Activated T-helper 17 cell treated with anti-CD3 and anti-CD28 coated beads, Interleukin-2, amount 50 U/mL, for 72 hours (primary cell): ENCODE data around the gene CACHD1. TPM values are rescaled to one million over a fixed set of nuclear protein-coding genes. Genes with fewer than 3 reads are reported as not detected.
"Not testable (repeated sequence)": the region's sequence is repeated elsewhere in the genome, so short reads cannot be mapped to it uniquely, and the experiment has no call there.

ENCODE experiments used
- ATAC-seq: fragments of 150-1000 bp; cut with Tn5 transposase; replicated peaks from 2 replicates; pipeline ENCODE4 v1.10.0; 2021; ENCODE audit warnings: mild to moderate bottlenecking, moderate library complexity
- H3K27ac Mint-ChIP-seq: one replicate; pipeline ENCODE4 v1.8.0; 2022; ENCODE audit warnings: mixed read lengths
- H3K27me3 Mint-ChIP-seq: one replicate; pipeline ENCODE4 v1.8.0; 2022; ENCODE audit warnings: mixed read lengths
- H3K36me3 Mint-ChIP-seq: one replicate; pipeline ENCODE4 v1.8.0; 2022; ENCODE audit warnings: low read depth, mild to moderate bottlenecking, mixed read lengths
- H3K4me1 Mint-ChIP-seq: one replicate; pipeline ENCODE4 v1.8.0; 2022; ENCODE audit warnings: mixed read lengths
- H3K4me3 Mint-ChIP-seq: one replicate; pipeline ENCODE4 v1.8.0; 2022; ENCODE audit warnings: mild to moderate bottlenecking, mixed read lengths
- H3K9me3 Mint-ChIP-seq: one replicate; pipeline ENCODE4 v1.8.0; 2022; ENCODE audit warnings: mixed read lengths
- total RNA-seq, 2 donors: library from RNA; stranded (reverse); gene quantifications; one replicate each; pipeline ENCODE4 v1.2.3, GENCODE V29; 2022

The CACHD1 gene
- total RNA-seq, 2 donors from 2014 or later: 0.06 TPM; not detected in 1

- H3K4me1 Mint-ChIP-seq: no peaks in the 10 kb centered on the region
- no peak overlapping the region for H3K27ac Mint-ChIP-seq
- no peaks in the 10 kb centered on the region for H3K9me3 Mint-ChIP-seq
- H3K27me3 Mint-ChIP-seq: peaks cover 38% of the 10 kb centered on the region
- H3K4me3 Mint-ChIP-seq: no peak overlapping the region
- no peak for ATAC-seq
- H3K36me3 Mint-ChIP-seq: no peaks in the 10 kb centered on the region
Observed at GRCh38 chr1:64497088-64497883, 27.4 kb downstream of the CACHD1 start.

GRCh38 chr1:64498325-64498724 lies 28.4 kb downstream of the CACHD1 start:
- Mint-ChIP-seq H3K27ac (no peak overlapping the region), H3K4me1 (no peaks in the 10 kb centered on the region), H3K4me3 (no peak overlapping the region), H3K9me3 (no peaks in the 10 kb centered on the region), H3K36me3 (no peaks in the 10 kb centered on the region), H3K27me3 (peaks cover 39% of the 10 kb centered on the region)
- ATAC-seq: no peak

DNA sequence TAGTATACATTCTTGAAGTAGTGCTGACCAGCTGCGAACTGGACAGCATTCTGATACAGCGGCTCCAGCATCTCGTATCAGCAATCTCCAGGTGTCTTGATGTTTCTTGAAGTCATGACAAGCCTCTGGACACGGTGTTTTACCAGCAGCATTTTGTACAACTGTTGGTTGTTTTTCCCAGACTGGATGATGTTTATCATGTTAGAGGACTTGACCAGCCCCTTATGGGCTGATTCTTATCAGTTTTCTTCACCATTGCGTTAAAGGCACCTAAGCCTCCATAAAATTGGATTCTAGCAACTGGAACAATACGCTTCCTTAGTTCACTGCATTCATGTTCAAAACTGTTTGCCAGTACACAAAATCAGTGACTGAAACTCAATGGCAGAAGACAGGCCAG lies 29.1 kb downstream of the CACHD1 start:
- ATAC-seq: no peak
- no peaks in the 10 kb centered on the region for H3K9me3 Mint-ChIP-seq
- H3K27me3 Mint-ChIP-seq: peaks cover 43% of the 10 kb centered on the region
- no peak overlapping the region for H3K4me3 Mint-ChIP-seq
- H3K36me3 Mint-ChIP-seq: no peaks in the 10 kb centered on the region
- no peak overlapping the region for H3K27ac Mint-ChIP-seq
- no peaks in the 10 kb centered on the region for H3K4me1 Mint-ChIP-seq

GRCh38 chr1:64499966-64500365 lies 30.0 kb downstream of the CACHD1 start:
- Mint-ChIP-seq H3K27ac (no peak overlapping the region), H3K27me3 (peaks cover 36% of the 10 kb centered on the region), H3K4me3 (no peak overlapping the region), H3K36me3 (no peaks in the 10 kb centered on the region), H3K9me3 (no peaks in the 10 kb centered on the region), H3K4me1 (no peaks in the 10 kb centered on the region)
- ATAC-seq: no peak

DNA sequence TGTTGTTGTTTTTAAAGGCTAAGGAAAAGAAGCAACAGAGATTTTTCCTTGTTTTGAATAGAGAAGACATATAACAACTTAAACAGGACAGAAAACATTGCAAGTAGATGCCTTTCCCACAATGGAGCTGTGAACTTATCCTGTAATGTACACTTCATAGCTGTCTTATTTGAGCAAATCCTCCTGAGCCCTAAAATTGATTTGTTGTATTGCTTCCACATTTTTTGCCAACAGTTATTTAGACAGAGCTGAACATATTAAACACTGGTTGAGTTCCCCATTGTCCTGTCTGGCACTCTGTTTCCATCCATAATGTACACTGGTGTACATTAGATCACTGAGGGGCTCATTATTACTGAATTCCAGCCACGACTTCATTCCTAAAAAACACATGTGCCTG lies 32.2 kb downstream of the CACHD1 start:
- no peak overlapping the region for H3K27ac Mint-ChIP-seq
- H3K9me3 Mint-ChIP-seq: no peaks in the 10 kb centered on the region
- ATAC-seq: no peak
- H3K27me3 Mint-ChIP-seq: peaks cover 37% of the 10 kb centered on the region
- no peaks in the 10 kb centered on the region for H3K36me3 Mint-ChIP-seq
- H3K4me1 Mint-ChIP-seq: no peaks in the 10 kb centered on the region
- no peak overlapping the region for H3K4me3 Mint-ChIP-seq

DNA sequence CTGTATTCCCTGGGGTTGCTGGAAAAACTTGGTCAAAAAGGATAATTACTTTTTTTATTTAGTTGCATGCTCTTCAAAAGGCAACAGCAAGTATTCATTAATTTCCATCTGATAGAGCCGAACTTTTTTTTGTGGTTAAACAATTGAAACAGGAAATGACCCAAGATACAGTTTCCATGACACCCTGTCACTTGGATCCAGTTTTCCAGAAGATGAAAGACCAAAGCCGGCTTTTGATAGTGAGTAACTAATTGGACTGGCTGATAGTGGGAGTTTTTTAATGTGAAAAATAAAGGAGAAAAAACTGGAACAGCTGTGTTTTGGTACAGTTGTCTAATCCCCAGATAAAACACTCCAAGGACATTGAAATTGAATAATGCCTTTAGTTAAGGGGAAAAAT lies 33.0 kb downstream of the CACHD1 start:
- Mint-ChIP-seq H3K27ac (no peak overlapping the region), H3K36me3 (no peaks in the 10 kb centered on the region), H3K27me3 (peaks cover 35% of the 10 kb centered on the region)

GRCh38 chr1:64505232-64505943 lies 35.5 kb downstream of the CACHD1 start:
- Mint-ChIP-seq H3K4me1 (no peaks in the 10 kb centered on the region), H3K4me3 (peak overlapping the region; percentile 82), H3K9me3 (no peaks in the 10 kb centered on the region), H3K27ac (peak overlapping the region; percentile 53), H3K36me3 (no peaks in the 10 kb centered on the region), H3K27me3 (peaks cover 30% of the 10 kb centered on the region)
- ATAC-seq: peak; percentile 57

More for the DNA sequence above, 33.0 kb downstream of the CACHD1 start:
- no peaks in the 10 kb centered on the region for H3K9me3 Mint-ChIP-seq
- ATAC-seq: no peak
- H3K4me1 Mint-ChIP-seq: no peaks in the 10 kb centered on the region
- H3K4me3 Mint-ChIP-seq: no peak overlapping the region

DNA sequence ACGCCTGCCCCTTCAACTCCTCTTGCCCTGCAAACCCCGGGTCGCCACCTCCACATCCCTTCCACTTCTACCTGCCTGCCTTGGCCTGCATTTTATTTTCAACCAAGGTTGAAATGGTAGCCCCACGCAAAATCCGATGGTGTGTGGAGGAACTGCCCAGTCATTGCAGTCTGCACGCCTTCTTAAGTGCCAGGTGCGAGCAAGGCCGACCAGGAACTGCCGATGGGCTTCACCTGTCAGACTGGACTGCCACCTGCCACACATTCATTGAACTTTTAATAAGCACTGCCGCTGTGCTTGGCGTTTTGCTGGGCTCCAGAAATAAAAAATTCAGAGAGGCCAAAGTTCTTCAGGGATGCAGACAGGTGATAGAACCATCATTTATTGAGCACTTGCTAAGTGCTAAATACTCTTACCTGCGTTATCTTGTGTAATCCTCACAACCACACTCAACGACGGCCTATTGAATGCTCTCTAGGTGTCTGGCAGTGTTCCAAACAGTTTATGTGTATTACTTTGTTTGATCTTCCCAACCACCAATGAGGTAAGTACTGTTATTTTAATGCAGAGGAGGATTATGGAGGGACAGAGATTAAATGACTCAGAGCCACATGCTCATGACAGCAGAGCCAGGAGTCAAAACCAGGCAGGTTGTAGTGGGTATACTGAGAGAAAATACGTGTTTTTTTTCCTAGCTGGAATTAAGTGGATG lies 36.2 kb downstream of the CACHD1 start:
- peak; percentile 38 for ATAC-seq

DNA sequence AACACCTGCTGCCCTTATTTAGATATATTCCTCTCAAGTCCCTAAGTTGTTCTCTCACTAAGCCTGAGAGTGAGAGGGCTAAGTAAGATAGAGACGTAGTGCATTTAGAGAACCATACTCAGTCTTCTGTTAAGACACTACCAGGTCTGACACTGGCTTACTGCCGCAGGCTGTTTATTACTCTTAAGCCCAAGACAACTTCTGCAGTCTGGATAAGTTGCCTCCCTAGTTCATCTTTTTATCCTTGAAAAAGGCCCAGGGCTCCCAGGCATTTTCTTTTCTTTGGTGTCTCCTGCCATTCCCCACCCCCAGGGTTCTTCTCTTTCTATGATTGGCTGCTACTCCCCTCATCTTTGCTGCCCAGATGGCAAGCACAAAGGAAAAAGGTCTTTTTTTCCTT lies 38.7 kb downstream of the CACHD1 start:
- no peaks in the 10 kb centered on the region for H3K9me3 Mint-ChIP-seq
- H3K27ac Mint-ChIP-seq: no peak overlapping the region
- no peaks in the 10 kb centered on the region for H3K4me1 Mint-ChIP-seq
- no peak overlapping the region for H3K4me3 Mint-ChIP-seq
- no peak for ATAC-seq
- H3K27me3 Mint-ChIP-seq: peaks cover 23% of the 10 kb centered on the region
- no peaks in the 10 kb centered on the region for H3K36me3 Mint-ChIP-seq

More for the DNA sequence above, 36.2 kb downstream of the CACHD1 start:
- Mint-ChIP-seq H3K36me3 (no peaks in the 10 kb centered on the region), H3K27me3 (peaks cover 34% of the 10 kb centered on the region), H3K4me1 (no peaks in the 10 kb centered on the region), H3K4me3 (peak overlapping the region; percentile 82), H3K9me3 (no peaks in the 10 kb centered on the region), H3K27ac (peak overlapping the region; percentile 53)

GRCh38 chr1:64511044-64511443 lies 41.1 kb downstream of the CACHD1 start:
- Mint-ChIP-seq H3K4me1 (no peaks in the 10 kb centered on the region), H3K36me3 (no peaks in the 10 kb centered on the region), H3K9me3 (no peaks in the 10 kb centered on the region), H3K27ac (no peak overlapping the region), H3K4me3 (no peak overlapping the region), H3K27me3 (peaks cover 18% of the 10 kb centered on the region)
- ATAC-seq: no peak

DNA sequence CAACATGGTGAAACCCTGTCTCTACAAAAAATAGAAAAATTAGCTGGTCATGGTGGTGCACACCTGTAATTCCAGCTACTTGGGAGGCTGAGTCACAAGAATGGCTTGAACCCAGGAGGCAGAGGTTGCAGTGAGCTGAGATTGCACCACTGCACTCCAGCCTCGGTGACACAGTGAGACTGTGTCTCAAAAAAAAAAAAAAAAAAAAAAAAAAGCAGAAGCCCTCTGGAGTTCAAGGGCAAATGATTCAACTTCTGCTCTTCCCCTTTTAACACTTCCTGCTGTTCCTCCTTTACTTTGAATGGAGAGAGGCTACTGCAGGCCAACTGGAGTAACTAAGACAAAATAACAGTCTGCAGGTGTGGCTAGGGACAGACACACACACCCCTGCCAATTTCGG lies 42.3 kb downstream of the CACHD1 start:
- H3K4me3 Mint-ChIP-seq, H3K4me1 Mint-ChIP-seq, ATAC-seq, H3K36me3 Mint-ChIP-seq, H3K9me3 Mint-ChIP-seq, H3K27ac Mint-ChIP-seq: not testable (repeated sequence)
- peaks cover 11% of the 10 kb centered on the region for H3K27me3 Mint-ChIP-seq

GRCh38 chr1:64513545-64513944 lies 43.6 kb downstream of the CACHD1 start:
- Mint-ChIP-seq H3K4me3 (no peak overlapping the region), H3K4me1 (no peaks in the 10 kb centered on the region), H3K27ac (no peak overlapping the region), H3K9me3 (no peaks in the 10 kb centered on the region), H3K36me3 (no peaks in the 10 kb centered on the region), H3K27me3 (peaks cover 10% of the 10 kb centered on the region)
- no peak for ATAC-seq

DNA sequence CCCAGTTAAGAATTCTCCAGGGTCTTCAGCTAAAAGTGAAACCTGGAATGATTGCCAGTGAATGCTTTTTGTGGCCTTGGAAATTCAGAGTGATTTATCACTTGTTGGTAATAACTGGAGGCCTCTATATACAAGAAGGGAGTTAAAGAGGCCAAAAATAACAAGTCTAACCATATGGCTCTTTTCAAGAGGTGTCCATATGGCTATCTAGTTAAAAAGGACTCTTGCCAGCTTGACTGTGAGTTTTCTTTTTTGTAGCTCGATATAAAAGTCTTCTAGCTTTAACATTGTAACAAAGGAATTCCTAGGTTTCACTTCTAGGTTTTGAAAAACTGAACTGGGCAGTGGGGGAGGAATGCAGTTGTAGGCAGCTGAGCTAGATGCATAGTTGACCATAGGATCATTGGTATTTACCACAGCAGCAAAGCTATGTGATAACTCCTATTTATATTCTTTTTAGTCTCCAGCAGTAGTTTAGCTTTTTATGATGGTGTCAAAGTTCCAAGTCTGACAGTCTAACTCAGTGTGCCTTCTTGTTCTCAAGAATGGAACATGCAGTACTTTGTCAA lies 44.4 kb downstream of the CACHD1 start:
- peaks cover 7% of the 10 kb centered on the region for H3K27me3 Mint-ChIP-seq
- no peak for ATAC-seq
- no peak overlapping the region for H3K4me3 Mint-ChIP-seq
- H3K27ac Mint-ChIP-seq: no peak overlapping the region
- no peaks in the 10 kb centered on the region for H3K9me3 Mint-ChIP-seq
- no peaks in the 10 kb centered on the region for H3K36me3 Mint-ChIP-seq
- H3K4me1 Mint-ChIP-seq: no peaks in the 10 kb centered on the region

DNA sequence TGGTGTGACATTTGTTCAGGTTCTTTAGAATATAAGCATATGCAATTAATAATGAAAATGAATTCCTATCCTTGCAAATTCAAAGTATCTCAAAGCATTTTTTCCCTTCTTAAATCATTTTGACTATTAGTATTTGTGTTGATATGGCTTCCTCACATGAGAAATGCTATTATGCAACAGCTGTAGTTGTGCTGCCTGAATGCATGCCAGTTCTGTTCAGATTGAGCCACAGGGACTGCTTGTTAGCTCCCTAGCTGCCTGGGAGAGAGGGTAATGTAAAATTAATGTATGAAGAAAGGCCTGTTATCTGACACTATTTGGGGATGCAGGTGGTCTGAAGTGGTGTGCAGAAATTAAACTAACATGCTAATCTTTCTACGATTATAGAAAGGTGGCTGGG lies 45.5 kb downstream of the CACHD1 start:
- Mint-ChIP-seq H3K4me3 (no peak overlapping the region), H3K36me3 (no peaks in the 10 kb centered on the region), H3K9me3 (no peaks in the 10 kb centered on the region), H3K27ac (no peak overlapping the region), H3K4me1 (no peaks in the 10 kb centered on the region), H3K27me3 (peaks cover 7% of the 10 kb centered on the region)
- ATAC-seq: no peak
